IPS DF 6.9 (cell line): ENCODE data around the gene ANKRD13D.

Experiments
- DNase-seq: peaks from one replicate; pipeline ENCODE4 v3.0.0-alpha.2; 2013; ENCODE audit warnings: low read depth, low spot score
- H3K27ac ChIP-seq: one replicate; pipeline ENCODE4 v1.5.1; 2013; ENCODE audit warnings: low read length, control low read depth
- H3K27me3 ChIP-seq: 2 replicates; pipeline ENCODE4 v1.6.1; 2013; ENCODE audit warnings: mild to moderate bottlenecking, low read length; ENCODE audit not compliant: control insufficient read depth, insufficient read depth
- H3K36me3 ChIP-seq: 2 replicates; pipeline ENCODE4 v1.6.1; 2013; ENCODE audit warnings: low read length; ENCODE audit not compliant: control insufficient read depth, insufficient read depth
- H3K4me1 ChIP-seq: 2 replicates; pipeline ENCODE4 v1.6.1; 2013; ENCODE audit warnings: low read length; ENCODE audit not compliant: control insufficient read depth, insufficient read depth
- H3K4me3 ChIP-seq: 2 replicates; pipeline ENCODE4 v1.5.1; 2013; ENCODE audit warnings: mild to moderate bottlenecking, low read length
- H3K9me3 ChIP-seq: 2 replicates; pipeline ENCODE4 v1.6.1; 2013; ENCODE audit warnings: low read length, inconsistent platforms; ENCODE audit not compliant: control insufficient read depth, insufficient read depth
- WGBS: extraction: QIAGEN DNeasy Blood & Tissue Kit; methylation state at CpG from one replicate; pipeline ENCODE4 v1.1.7; 2013; ENCODE audit warnings: mixed read lengths, missing lambda C conversion rate; ENCODE audit not compliant: insufficient read length, insufficient coverage; 5-methylcytosine and 5-hydroxymethylcytosine counted together

ANKRD13D gene

GRCh38 chr11:67275606-67276409 lies 13.3 kb upstream of the ANKRD13D start:
- no CpG with 5 or more reads among the region's 17 CpGs for WGBS
- no peak for DNase-seq
- peaks cover 9% of the 10 kb centered on the region for H3K4me1 ChIP-seq
- no peaks in the 10 kb centered on the region for H3K27me3 ChIP-seq
- H3K9me3 ChIP-seq = no peaks in the 10 kb centered on the region
- no peak overlapping the region for H3K4me3 ChIP-seq
- H3K36me3 ChIP-seq = peaks cover 22% of the 10 kb centered on the region; the same call in 1 of the 2 replicates
- H3K27ac ChIP-seq = no peak overlapping the region

GRCh38 chr11:67276781-67277230 lies 12.3 kb upstream of the ANKRD13D start:
- DNase-seq = no peak
- peaks cover 6% of the 10 kb centered on the region for H3K4me1 ChIP-seq
- peaks cover 22% of the 10 kb centered on the region for H3K36me3 ChIP-seq
- no peaks in the 10 kb centered on the region for H3K9me3 ChIP-seq
- H3K27ac ChIP-seq = no peak overlapping the region
- H3K4me3 ChIP-seq = no peak overlapping the region
- H3K27me3 ChIP-seq = no peaks in the 10 kb centered on the region
- no CpG with 5 or more reads among the region's 16 CpGs for WGBS

GRCh38 chr11:67277231-67277961 lies 11.7 kb upstream of the ANKRD13D start:
- peaks cover 22% of the 10 kb centered on the region for H3K36me3 ChIP-seq
- no peaks in the 10 kb centered on the region for H3K27me3 ChIP-seq
- peaks cover 5% of the 10 kb centered on the region for H3K4me1 ChIP-seq
- DNase-seq = no peak
- H3K27ac ChIP-seq = no peak overlapping the region
- no CpG with 5 or more reads among the region's 24 CpGs for WGBS
- no peak overlapping the region for H3K4me3 ChIP-seq
- no peaks in the 10 kb centered on the region for H3K9me3 ChIP-seq

GRCh38 chr11:67278135-67278938 lies 10.8 kb upstream of the ANKRD13D start:
- H3K27me3 ChIP-seq = no peaks in the 10 kb centered on the region
- H3K4me3 ChIP-seq = no peak overlapping the region
- peaks cover 27% of the 10 kb centered on the region for H3K36me3 ChIP-seq
- no CpG with 5 or more reads among the region's 14 CpGs for WGBS
- no peak overlapping the region for H3K27ac ChIP-seq
- H3K4me1 ChIP-seq = peaks cover 5% of the 10 kb centered on the region
- DNase-seq = no peak
- no peaks in the 10 kb centered on the region for H3K9me3 ChIP-seq

DNA sequence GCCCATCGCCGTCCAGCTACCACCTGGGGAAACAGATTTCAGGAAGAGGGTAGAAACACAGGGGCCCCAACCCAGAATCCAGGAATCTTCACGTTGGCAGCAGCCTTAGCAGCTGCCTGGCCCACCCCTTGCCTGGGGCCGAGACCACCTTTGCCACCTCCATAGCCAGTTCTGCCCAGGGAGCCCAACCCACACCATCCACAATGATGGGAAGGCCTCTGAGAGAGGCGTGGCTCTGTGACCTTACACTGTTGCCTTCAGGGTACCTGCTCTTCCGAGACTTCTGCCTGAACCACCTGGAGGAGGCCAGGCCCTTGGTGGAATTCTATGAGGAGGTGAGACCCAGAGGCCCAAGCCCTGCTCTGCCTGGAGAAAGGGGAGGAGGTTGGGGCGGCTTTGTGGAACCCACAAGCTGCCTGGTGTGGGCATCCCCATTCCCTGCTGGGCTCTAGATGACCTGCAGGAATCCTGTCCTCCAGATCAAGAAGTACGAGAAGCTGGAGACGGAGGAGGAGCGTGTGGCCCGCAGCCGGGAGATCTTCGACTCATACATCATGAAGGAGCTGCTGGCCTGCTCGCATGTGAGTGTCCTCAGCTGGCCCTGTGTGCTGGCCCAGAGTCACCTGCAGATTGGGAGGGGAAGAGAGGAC lies 10.0 kb upstream of the ANKRD13D start:
- DNase-seq = no peak
- no peak overlapping the region for H3K4me3 ChIP-seq
- no peaks in the 10 kb centered on the region for H3K27me3 ChIP-seq
- H3K4me1 ChIP-seq = peaks cover 5% of the 10 kb centered on the region
- peaks cover 31% of the 10 kb centered on the region for H3K36me3 ChIP-seq
- no peak overlapping the region for H3K27ac ChIP-seq
- WGBS = no CpG with 5 or more reads among the region's 14 CpGs
- H3K9me3 ChIP-seq = no peaks in the 10 kb centered on the region

GRCh38 chr11:67279589-67280340 lies 9.3 kb upstream of the ANKRD13D start:
- H3K36me3 ChIP-seq = peaks cover 32% of the 10 kb centered on the region
- no peak overlapping the region for H3K4me3 ChIP-seq
- H3K4me1 ChIP-seq = peaks cover 5% of the 10 kb centered on the region
- H3K27me3 ChIP-seq = no peaks in the 10 kb centered on the region
- no CpG with 5 or more reads among the region's 17 CpGs for WGBS
- H3K9me3 ChIP-seq = no peaks in the 10 kb centered on the region
- DNase-seq = no peak
- no peak overlapping the region for H3K27ac ChIP-seq

DNA sequence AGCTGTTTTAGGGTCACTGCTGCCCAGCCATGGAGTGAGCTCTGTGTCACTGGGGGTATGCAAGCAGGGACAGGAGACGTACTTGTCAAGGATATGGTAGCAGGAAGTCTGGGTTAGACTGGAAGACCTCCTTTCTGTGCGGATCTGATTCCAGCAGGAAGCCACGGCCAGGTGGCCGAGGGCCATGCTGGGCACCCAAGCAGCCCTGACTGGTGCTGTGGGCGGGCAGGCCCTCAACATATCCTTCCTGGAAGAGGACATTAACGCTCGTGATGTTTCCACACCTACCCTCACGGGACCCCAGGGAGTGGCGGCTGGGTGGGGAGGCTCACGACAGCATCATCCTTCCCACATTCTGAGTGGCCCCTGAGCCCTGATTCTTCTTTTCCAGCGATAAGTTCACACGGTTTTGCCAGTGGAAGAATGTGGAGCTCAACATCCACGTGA lies 8.7 kb upstream of the ANKRD13D start:
- H3K4me1 ChIP-seq = peaks cover 5% of the 10 kb centered on the region
- H3K27ac ChIP-seq = no peak overlapping the region
- no CpG with 5 or more reads among the region's 13 CpGs for WGBS
- no peaks in the 10 kb centered on the region for H3K27me3 ChIP-seq
- H3K36me3 ChIP-seq = peaks cover 37% of the 10 kb centered on the region
- no peaks in the 10 kb centered on the region for H3K9me3 ChIP-seq
- no peak overlapping the region for H3K4me3 ChIP-seq
- DNase-seq = no peak

- H3K27ac ChIP-seq = no peak overlapping the region
- H3K4me1 ChIP-seq = peaks cover 5% of the 10 kb centered on the region
- no peak for DNase-seq
- H3K27me3 ChIP-seq = no peaks in the 10 kb centered on the region
- H3K4me3 ChIP-seq = no peak overlapping the region
- no CpG with 5 or more reads among the region's 31 CpGs for WGBS
- no peaks in the 10 kb centered on the region for H3K9me3 ChIP-seq
- H3K36me3 ChIP-seq = peaks cover 43% of the 10 kb centered on the region
Observed at GRCh38 chr11:67280788-67281551, 8.1 kb upstream of the ANKRD13D start.

- peaks cover 44% of the 10 kb centered on the region for H3K36me3 ChIP-seq
- no peak overlapping the region for H3K27ac ChIP-seq
- H3K4me1 ChIP-seq = peaks cover 5% of the 10 kb centered on the region
- DNase-seq = no peak
- no CpG with 5 or more reads among the region's 27 CpGs for WGBS
- H3K4me3 ChIP-seq = no peak overlapping the region
- H3K9me3 ChIP-seq = no peaks in the 10 kb centered on the region
- no peaks in the 10 kb centered on the region for H3K27me3 ChIP-seq
Observed at GRCh38 chr11:67281552-67282150, 7.5 kb upstream of the ANKRD13D start.
